ENCODE measurements around the gene EVX2.

EVX2 gene

GRCh38 chr2:176079285-176079830 is 4.4 kb downstream of the EVX2 start:
- TF ChIP-seq EZH2 (IDR thresholded peaks at IDR 0.05; ENCODE audit: borderline replicate concordance, low read length), result no peak
- TF ChIP-seq, protein P1, sequence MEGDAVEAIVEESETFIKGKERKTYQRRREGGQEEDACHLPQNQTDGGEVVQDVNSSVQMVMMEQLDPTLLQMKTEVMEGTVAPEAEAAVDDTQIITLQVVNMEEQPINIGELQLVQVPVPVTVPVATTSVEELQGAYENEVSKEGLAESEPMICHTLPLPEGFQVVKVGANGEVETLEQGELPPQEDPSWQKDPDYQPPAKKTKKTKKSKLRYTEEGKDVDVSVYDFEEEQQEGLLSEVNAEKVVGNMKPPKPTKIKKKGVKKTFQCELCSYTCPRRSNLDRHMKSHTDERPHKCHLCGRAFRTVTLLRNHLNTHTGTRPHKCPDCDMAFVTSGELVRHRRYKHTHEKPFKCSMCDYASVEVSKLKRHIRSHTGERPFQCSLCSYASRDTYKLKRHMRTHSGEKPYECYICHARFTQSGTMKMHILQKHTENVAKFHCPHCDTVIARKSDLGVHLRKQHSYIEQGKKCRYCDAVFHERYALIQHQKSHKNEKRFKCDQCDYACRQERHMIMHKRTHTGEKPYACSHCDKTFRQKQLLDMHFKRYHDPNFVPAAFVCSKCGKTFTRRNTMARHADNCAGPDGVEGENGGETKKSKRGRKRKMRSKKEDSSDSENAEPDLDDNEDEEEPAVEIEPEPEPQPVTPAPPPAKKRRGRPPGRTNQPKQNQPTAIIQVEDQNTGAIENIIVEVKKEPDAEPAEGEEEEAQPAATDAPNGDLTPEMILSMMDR (IDR thresholded peaks at IDR 0.05; ENCODE audit: low read length), result no peak
- no peaks in the 10 kb centered on the region for H3K36me3 ChIP-seq (ENCODE audit: insufficient read depth, low read length)
- H3K79me2 ChIP-seq (ENCODE audit: insufficient read depth, low read length), result no peaks in the 10 kb centered on the region
- no peaks in the 10 kb centered on the region for H3F3A ChIP-seq (ENCODE audit: insufficient read depth, low read length)
- H3K9ac ChIP-seq (ENCODE audit: low read length), result no peak overlapping the region
- no peaks in the 10 kb centered on the region for H3K9me2 ChIP-seq (ENCODE audit: low read depth, low read length)
- H3K27ac ChIP-seq (ENCODE audit: low read depth, low read length, poor library complexity, severe bottlenecking), result no peak overlapping the region
- H4K20me1 ChIP-seq (ENCODE audit: insufficient read depth, low read length), result no peaks in the 10 kb centered on the region
- no peak overlapping the region for H3K4me2 ChIP-seq (ENCODE audit: low read length)
- H3K9me3 ChIP-seq (ENCODE audit: low read length), result no peaks in the 10 kb centered on the region
- H3K27me3 ChIP-seq (ENCODE audit: insufficient read depth, low read length), result no peaks in the 10 kb centered on the region
- H2AFZ ChIP-seq (ENCODE audit: low read length), result no peak overlapping the region
- H3K4me1 ChIP-seq (ENCODE audit: insufficient read depth, low read length, severe bottlenecking), result no peaks in the 10 kb centered on the region
- no peak overlapping the region for H3K4me3 ChIP-seq (ENCODE audit: low read depth, low read length, poor library complexity, severe bottlenecking)

DNA sequence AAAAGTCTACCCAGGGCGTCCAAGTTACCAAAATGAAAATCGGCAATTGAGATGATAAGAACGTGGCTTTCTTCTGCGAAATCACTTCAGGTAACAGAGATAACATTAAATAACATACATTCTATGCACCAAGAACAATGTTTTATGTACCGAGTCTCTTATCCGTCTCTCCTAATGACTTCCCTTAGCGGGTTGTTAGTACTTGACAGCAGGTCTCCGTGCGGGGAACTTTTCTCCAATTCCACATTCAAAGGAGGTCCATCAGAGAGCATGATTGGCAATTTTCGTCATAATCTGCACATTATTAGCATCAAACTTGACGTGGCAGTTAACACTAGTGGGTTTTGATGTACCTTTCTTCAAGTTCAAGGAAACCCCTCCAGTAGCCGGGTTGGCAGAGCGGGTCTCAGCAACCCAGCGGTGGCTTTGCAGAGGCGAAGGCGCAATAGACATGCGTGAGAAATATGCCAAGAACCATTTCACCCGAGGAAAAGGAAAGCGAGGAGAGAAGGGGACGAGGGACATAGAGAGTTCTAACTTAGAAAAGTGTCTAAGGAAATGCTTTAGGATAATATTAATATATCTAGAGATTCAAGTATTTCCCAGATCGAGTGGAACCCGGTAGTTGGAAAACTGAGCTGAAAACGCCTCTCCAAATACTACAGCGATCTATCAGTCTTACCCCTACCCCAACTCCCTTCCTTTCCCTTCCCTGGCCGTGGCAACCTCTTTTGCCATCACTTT is 5.0 kb downstream of the EVX2 start:
- Histone ChIP-seq H3K4me3 (ENCODE audit: low read depth, low read length, poor library complexity, severe bottlenecking) (no peak overlapping the region), H4K20me1 (ENCODE audit: insufficient read depth, low read length) (no peaks in the 10 kb centered on the region), H3K9me3 (ENCODE audit: low read length) (no peaks in the 10 kb centered on the region), H3K79me2 (ENCODE audit: insufficient read depth, low read length) (no peaks in the 10 kb centered on the region), H3K27me3 (ENCODE audit: insufficient read depth, low read length) (no peaks in the 10 kb centered on the region), H2AFZ (ENCODE audit: low read length) (no peak overlapping the region), H3K4me2 (ENCODE audit: low read length) (no peak overlapping the region), H3K4me1 (ENCODE audit: insufficient read depth, low read length, severe bottlenecking) (no peaks in the 10 kb centered on the region), H3K36me3 (ENCODE audit: insufficient read depth, low read length) (no peaks in the 10 kb centered on the region), H3K9ac (ENCODE audit: low read length) (no peak overlapping the region), H3F3A (ENCODE audit: insufficient read depth, low read length) (no peaks in the 10 kb centered on the region), H3K27ac (ENCODE audit: low read depth, low read length, poor library complexity, severe bottlenecking) (no peak overlapping the region), H3K9me2 (ENCODE audit: low read depth, low read length) (no peaks in the 10 kb centered on the region)
- TF ChIP-seq, protein P1 (IDR thresholded peaks at IDR 0.05; ENCODE audit: low read length), result no peak
- no peak for TF ChIP-seq EZH2 (IDR thresholded peaks at IDR 0.05; ENCODE audit: borderline replicate concordance, low read length)

- H3F3A ChIP-seq (ENCODE audit: insufficient read depth, low read length), result no peaks in the 10 kb centered on the region
- no peak overlapping the region for H3K9ac ChIP-seq (ENCODE audit: low read length)
- no peak overlapping the region for H3K4me2 ChIP-seq (ENCODE audit: low read length)
- TF ChIP-seq EZH2 (IDR thresholded peaks at IDR 0.05; ENCODE audit: borderline replicate concordance, low read length), result no peak
- TF ChIP-seq, protein P1 (IDR thresholded peaks at IDR 0.05; ENCODE audit: low read length), result no peak
- no peaks in the 10 kb centered on the region for H3K4me1 ChIP-seq (ENCODE audit: insufficient read depth, low read length, severe bottlenecking)
- no peak overlapping the region for H3K27ac ChIP-seq (ENCODE audit: low read depth, low read length, poor library complexity, severe bottlenecking)
- H3K9me3 ChIP-seq (ENCODE audit: low read length), result no peaks in the 10 kb centered on the region
- no peaks in the 10 kb centered on the region for H3K9me2 ChIP-seq (ENCODE audit: low read depth, low read length)
- H2AFZ ChIP-seq (ENCODE audit: low read length), result no peak overlapping the region
- H3K27me3 ChIP-seq (ENCODE audit: insufficient read depth, low read length), result no peaks in the 10 kb centered on the region
- no peaks in the 10 kb centered on the region for H3K36me3 ChIP-seq (ENCODE audit: insufficient read depth, low read length)
- H3K4me3 ChIP-seq (ENCODE audit: low read depth, low read length, poor library complexity, severe bottlenecking), result no peak overlapping the region
- no peaks in the 10 kb centered on the region for H4K20me1 ChIP-seq (ENCODE audit: insufficient read depth, low read length)
- H3K79me2 ChIP-seq (ENCODE audit: insufficient read depth, low read length), result no peaks in the 10 kb centered on the region
Observed at GRCh38 chr2:176076796-176077195, 7.0 kb downstream of the EVX2 start.

Data from OCI-LY1 (cell line).